Uterus (tissue), 4 donors: ENCODE measurements around the gene TMEM273. TPM values are rescaled to one million over a fixed set of nuclear protein-coding genes. Genes with fewer than 3 reads are reported as not detected.

Experiments used
- DNase-seq, 2 donors: peaks; one replicate each; pipeline ENCODE4 v3.0.0-alpha.2; 2019 to 2020
- H3K27ac ChIP-seq, 2 donors: fragments of 200-600 bp; sonication (generic); 1 replicate in 1 of 2; 2 replicates in 1 of 2; pipeline ENCODE4 v1.5.1; 2016 to 2018
- H3K27me3 ChIP-seq, 2 donors: fragments of 200-600 bp; sonication (generic); one replicate each; pipeline ENCODE4 v1.5.1; 2018 to 2019; ENCODE audit warnings: control low read depth in 1 of 2
- H3K36me3 ChIP-seq, 2 donors: fragments of 200-600 bp; sonication (generic); one replicate each; pipeline ENCODE4 v1.5.1; 2019; ENCODE audit warnings: control low read depth in 1 of 2
- H3K4me1 ChIP-seq, 2 donors: fragments of 200-600 bp; sonication (generic); one replicate each; pipeline ENCODE4 v1.5.1; 2018 to 2019; ENCODE audit warnings: control low read depth in 1 of 2
- H3K4me3 ChIP-seq, 2 donors: fragments of 200-600 bp; sonication (generic); 1 replicate in 1 of 2; 2 replicates in 1 of 2; pipeline ENCODE4 v1.5.1; 2018 to 2019; ENCODE audit warnings: mild to moderate bottlenecking in 1 of 2
- H3K9me3 ChIP-seq, 2 donors: fragments of 200-600 bp; sonication (generic); one replicate each; pipeline ENCODE4 v1.5.1; 2019; ENCODE audit warnings: control low read depth in 1 of 2
- CTCF ChIP-seq, 4 experiments: fragments of 200-600 bp in 2 of 4; fragments of 450-650 bp in 2 of 4; sonication (generic) in 2 of 4; IDR thresholded peaks; one replicate each; pipeline ENCODE4 v1.5.1; 2016 to 2019; ENCODE audit warnings: antibody characterized with exemption in 4 of 4, mild to moderate bottlenecking in 2 of 4, moderate library complexity in 1 of 4
- POLR2A ChIP-seq, 2 donors: fragments of 450-650 bp; IDR thresholded peaks; one replicate each; pipeline ENCODE4 v1.6.1; 2016; ENCODE audit warnings: antibody characterized with exemption in 2 of 2, mild to moderate bottlenecking in 1 of 2, moderate library complexity in 1 of 2
- intact Hi-C: fragments of 100-400 bp; cut with DNase I; formaldehyde crosslinking; loops from one replicate; pipeline ENCODE4 v1.15.1; 2023; ENCODE audit warnings: low total_unique reads
- total RNA-seq, 4 donors: library from RNA; depleted of rRNA in 3 of 4; stranded (reverse); fragments of >200 nt in 3 of 4; gene quantifications; one replicate each; pipeline versions ENCODE4 v1.1.0 to v1.2.4, GENCODE V29; 2014 to 2023
- donor health status: DM: yes; HTN: yes; CAD: no.

The TMEM273 gene
- total RNA-seq, 4 donors from 2014 or later: 8.5 to 38.9 (median 14.7) TPM

- no peak overlapping the region for H3K27ac ChIP-seq
- no peaks in the 10 kb centered on the region for H3K27me3 ChIP-seq
- no peaks in the 10 kb centered on the region for H3K9me3 ChIP-seq
- no peak overlapping the region for H3K4me3 ChIP-seq
- TF ChIP-seq CTCF (IDR thresholded peaks at IDR 0.05) (no peak), POLR2A (IDR thresholded peaks at IDR 0.05) (no peak)
- DNase-seq: no peak
- H3K36me3 ChIP-seq: no peaks in the 10 kb centered on the region
- intact Hi-C loops: no loop called here
- no peaks in the 10 kb centered on the region for H3K4me1 ChIP-seq
These were observed 63.9 kb downstream of the TMEM273 start for GRCh38 chr10:49123981-49124950.

- Histone ChIP-seq H3K9me3 (no peaks in the 10 kb centered on the region), H3K36me3 (no peaks in the 10 kb centered on the region), H3K27me3 (no peaks in the 10 kb centered on the region), H3K4me1 (no peaks in the 10 kb centered on the region), H3K4me3 (no peak overlapping the region), H3K27ac (no peak overlapping the region)
- TF ChIP-seq CTCF (IDR thresholded peaks at IDR 0.05): no peak
- no peak for TF ChIP-seq POLR2A (IDR thresholded peaks at IDR 0.05)
- DNase-seq: no peak
- intact Hi-C loops: no loop called here
These were observed 67.3 kb downstream of the TMEM273 start for GRCh38 chr10:49120911-49121310.

GRCh38 chr10:49119746-49120145, 68.4 kb downstream of the TMEM273 start:
- no peak for TF ChIP-seq POLR2A (IDR thresholded peaks at IDR 0.05)
- no peak for TF ChIP-seq CTCF (IDR thresholded peaks at IDR 0.05)

GRCh38 chr10:49118430-49119074, 69.6 kb downstream of the TMEM273 start:
- no peak for DNase-seq
- Histone ChIP-seq H3K27me3 (no peaks in the 10 kb centered on the region), H3K9me3 (no peaks in the 10 kb centered on the region), H3K4me3 (no peak overlapping the region), H3K36me3 (no peaks in the 10 kb centered on the region), H3K27ac (no peak overlapping the region), H3K4me1 (no peaks in the 10 kb centered on the region)
- intact Hi-C loops: no loop called here
- no peak for TF ChIP-seq CTCF (IDR thresholded peaks at IDR 0.05)
- no peak for TF ChIP-seq POLR2A (IDR thresholded peaks at IDR 0.05)

More at GRCh38 chr10:49119746-49120145, 68.4 kb downstream of the TMEM273 start:
- H3K27me3 ChIP-seq: no peaks in the 10 kb centered on the region
- no peaks in the 10 kb centered on the region for H3K4me1 ChIP-seq
- H3K4me3 ChIP-seq: no peak overlapping the region
- intact Hi-C loops: no loop called here
- H3K9me3 ChIP-seq: no peaks in the 10 kb centered on the region
- DNase-seq: no peak
- no peak overlapping the region for H3K27ac ChIP-seq
- no peaks in the 10 kb centered on the region for H3K36me3 ChIP-seq
